Hepatocyte (in vitro differentiated cells): Measurements from ENCODE around the gene DAB2.

ENCODE experiments used
- CTCF ChIP-seq: fragments of 200-600 bp; sonication (generic); IDR thresholded peaks from 2 replicates; pipeline ENCODE4 v1.5.1; 2016; ENCODE audit warnings: antibody characterized with exemption, mild to moderate bottlenecking; ENCODE audit not compliant: poor library complexity
- EZH2phosphoT487 ChIP-seq: fragments of 200-600 bp; sonication (generic); IDR thresholded peaks from one replicate; pipeline ENCODE4 v1.6.1; 2018; ENCODE audit warnings: antibody characterized with exemption, mild to moderate bottlenecking, low read depth, moderate library complexity; ENCODE audit not compliant: unreplicated experiment, severe bottlenecking

- TF ChIP-seq EZH2phosphoT487 (no peak), CTCF (no peak)
Measured at GRCh38 chr5:39450487-39450886, 25.7 kb upstream of the DAB2 start.
